ENCODE measurements around the gene MAD1L1.

Gene MAD1L1

DNA sequence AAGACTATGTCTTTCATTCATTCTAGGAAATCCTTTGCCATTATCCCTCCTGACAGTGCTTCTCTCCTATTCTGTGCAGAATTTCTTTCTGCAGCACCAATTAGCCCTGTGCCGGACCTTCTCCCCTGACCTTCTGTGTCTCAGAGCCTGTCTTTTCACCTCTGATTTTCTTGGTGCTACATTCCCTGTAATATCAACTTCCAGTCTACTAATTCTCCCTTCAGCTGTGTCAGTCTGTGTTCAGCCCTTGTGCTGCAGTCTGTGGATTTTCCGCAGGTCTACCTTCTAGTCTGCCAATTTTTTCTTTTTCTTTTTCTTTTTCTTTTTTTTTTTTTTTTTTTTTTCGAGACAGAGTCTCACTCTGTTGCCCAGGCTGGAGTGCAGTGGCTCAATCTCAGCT is 446.9 kb downstream of the MAD1L1 start:
- DNase-seq: no peak

DNA sequence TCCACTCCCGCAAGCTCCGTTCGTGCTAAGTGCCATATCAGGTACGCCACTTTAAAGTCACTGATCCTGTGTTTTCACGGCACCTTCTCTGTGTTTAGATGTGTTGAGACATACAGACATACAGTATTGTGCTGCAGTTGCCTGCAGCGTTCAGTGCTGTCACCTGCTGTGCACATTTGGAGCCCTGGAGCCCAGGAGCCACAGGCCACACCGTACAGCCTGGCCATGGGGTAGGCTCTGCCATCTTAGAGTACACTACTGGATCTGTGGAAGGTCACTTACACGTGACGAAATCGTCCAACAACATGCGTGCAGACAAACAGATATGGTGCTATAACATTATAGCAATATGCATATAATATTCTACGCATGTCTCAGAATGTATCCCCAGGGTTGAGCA is 451.4 kb downstream of the MAD1L1 start:
- DNase-seq: no peak

DNA sequence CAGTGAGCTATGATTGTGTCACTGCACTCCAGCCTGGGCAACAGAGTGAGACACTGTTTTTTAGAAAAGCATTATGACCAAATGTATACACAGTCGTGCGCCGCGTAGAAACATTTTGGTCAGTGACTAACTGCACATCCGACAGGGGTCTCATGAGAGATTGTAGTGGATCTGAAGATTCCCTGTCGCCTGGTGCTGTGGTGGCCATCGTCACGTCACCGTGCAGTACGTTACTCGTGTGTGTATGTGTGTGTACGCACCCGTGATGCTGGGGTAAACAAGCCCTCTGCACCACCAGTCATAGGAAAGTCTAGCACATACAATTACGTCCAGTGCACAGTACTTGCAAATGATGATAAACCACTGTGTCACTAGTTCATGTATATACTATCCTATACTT is 453.3 kb downstream of the MAD1L1 start:
- DNase-seq: no peak

DNA sequence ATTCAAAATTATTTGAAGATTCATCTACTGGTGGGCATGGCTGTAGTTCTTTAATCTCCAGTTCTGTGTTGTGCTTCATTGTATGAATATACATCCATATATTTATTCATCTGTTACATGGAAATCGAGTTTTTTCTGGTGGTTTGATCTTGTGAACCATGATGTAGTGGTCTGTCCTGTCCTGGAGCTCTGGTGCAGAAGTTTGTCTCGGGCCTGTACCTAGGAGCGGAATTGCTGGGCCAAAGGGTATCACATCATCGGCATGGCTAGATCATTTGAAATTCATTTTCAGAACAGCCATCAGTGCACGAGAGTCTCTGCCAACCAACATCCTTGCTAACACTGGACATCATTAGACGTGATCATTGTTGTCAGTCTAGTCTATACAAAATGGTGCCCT is 455.6 kb downstream of the MAD1L1 start:
- no peak for DNase-seq

DNA sequence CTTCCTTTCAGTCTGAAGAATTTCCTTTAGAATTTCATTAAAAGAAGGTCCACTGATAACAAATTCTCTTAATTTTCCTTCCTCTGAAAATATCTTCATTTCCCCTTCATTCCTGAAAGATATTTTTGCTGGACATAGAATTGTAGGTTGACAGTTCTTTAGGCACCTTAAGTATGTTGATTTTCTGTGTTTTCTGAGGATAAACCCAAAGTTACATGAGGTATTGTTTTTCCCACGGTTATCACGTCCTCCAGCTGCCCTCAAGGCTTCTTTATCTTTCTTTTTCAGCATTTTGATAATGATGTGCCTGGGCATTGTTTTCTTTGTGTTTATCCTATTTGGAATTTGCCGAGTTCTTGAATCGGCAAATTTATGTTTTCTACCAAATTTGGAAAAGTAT is 457.4 kb downstream of the MAD1L1 start:
- no peak for DNase-seq

DNA sequence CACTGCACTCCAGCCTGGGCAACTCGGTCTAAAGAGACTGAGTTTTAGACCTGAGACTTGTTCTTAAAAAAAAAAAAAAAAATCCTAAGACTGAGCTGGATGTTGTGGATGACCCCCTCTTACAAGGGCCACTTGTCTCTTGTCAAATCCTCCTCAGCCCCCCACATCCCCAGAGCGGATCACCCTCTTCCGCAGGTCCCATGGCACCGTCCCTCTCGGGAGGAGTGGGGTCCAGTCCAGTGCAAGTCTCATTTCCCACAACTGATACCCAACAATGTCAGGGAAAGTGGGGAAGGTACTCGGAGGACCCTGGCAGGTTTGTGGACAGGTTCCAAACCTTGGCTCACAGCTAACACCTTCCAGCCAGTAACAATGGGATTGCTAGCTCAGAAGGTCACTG is 462.4 kb downstream of the MAD1L1 start:
- DNase-seq: no peak

DNA sequence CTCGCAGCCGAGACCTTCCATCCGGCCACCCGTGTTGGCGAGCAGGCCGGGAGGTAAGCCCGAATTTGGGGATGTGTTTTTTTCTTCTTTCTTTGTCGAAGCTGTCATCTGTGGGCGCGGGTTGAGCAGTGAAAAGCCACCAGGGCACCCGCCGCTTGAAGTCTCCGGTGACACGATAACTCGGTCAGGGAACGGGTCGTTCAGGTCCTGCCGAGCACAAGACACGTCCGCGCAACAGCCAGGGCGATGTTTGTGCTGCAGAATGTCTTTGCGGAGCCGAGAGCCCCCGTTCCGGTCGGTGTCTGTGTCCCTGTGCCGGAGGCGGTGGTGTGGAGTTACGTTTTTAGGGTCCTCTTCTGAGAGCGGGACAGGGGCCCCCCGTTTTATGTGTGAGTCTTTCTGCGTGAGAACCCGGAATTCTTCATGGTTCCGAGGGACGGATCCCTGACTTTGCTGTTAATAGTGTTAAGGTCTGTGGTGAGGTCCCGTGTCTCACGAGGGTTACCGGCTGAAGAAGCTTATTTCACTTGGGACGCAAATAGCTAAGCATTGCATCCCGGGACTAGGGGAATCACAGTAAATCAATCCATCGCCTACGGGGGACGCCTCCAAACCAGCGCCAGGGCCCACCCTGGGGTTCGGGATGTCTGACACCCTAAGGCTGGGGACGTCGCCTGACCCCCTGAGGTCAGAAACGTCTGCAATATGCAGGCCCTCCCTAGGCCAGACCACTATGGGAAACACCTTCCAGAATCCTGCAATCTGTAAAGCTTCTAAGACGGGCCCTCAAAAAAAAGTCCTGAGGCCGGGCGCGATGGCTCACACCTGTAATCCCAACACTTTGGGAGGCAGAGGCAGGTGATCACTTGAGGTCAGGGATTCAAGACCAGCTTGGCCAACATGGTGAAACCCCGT is 463.2 kb downstream of the MAD1L1 start:
- no peak for DNase-seq

DNA sequence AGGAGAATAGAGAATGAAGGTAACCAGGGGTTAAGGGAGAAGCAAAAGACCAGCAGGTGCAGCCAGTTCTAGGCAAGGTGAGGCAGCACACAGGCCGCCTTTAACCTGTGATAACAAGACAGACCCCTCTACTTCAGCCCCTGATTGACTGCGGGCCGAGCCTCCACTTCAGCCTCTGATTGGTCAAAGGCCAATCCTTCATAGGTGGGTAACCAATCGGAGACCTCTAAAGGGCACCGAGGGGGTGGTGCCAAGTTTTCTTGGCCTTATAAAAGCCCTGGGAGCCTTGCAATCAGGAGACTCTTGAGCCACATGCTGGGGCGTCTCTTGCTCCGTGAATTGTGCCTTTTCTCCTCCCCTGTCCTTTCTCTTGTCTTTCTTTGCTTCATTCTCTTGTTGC is 463.9 kb downstream of the MAD1L1 start:
- no peak for DNase-seq

DNA sequence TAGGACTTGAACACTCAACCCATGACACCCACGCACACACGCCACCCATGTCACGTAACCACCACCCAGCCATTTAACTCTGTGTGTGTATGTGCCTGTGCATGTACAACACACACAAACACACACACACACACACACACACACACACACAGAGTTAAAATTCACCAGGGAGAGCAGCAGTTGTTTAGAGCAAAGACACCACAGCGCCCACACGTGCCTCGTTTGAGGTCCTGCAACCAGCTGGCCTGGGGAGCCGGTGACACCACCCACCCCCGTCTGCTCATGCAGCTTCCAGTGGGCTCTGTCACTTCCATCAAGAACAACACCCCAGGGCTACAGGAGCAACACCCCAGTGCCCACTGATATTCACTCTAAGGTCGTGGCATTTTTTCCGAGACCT is 465.2 kb downstream of the MAD1L1 start:
- DNase-seq: no peak
